ENCODE measurements around the gene PSMD4.

DNA sequence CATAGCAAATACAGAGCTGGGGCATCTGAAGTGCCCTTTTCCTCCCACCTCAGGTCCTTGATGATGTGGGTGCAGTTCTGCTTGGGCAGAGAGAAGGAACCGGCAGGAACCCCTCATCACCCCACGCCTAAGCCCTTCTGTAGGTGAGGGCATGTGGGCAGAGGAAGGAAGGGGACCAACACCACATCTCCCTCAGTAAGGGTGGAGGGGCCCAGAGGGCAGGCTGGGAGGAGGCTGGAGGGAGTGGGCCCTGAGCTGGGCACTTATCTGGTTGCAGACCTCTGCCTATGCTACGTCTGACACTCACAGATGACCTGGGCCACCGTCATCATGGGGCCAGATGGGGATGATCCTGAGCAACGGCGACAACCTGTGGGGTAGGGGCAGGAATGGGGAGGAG, 38.6 kb downstream of the PSMD4 start:
- TF ChIP-seq EZH2 (IDR thresholded peaks at IDR 0.05) = no peak
- TF ChIP-seq POLR2AphosphoS5 (IDR thresholded peaks at IDR 0.05; ENCODE audit: borderline replicate concordance, low read depth, low read length) = no peak
- no peak for TF ChIP-seq FOXP2 (optimal IDR thresholded peaks at IDR 0.05; ENCODE audit: control extremely low read depth, extremely low read length, insufficient read depth)
